Astrocyte of the hippocampus (primary cell): Measurements from ENCODE around the gene PLXDC2.

Experiments
- DNase-seq: peaks from one replicate; pipeline ENCODE4 v3.0.0; 2011; ENCODE audit warnings: low read depth, low spot score

Gene PLXDC2

GRCh38 chr10:19857876-19858275, 41.6 kb downstream of the PLXDC2 start:
- DNase-seq, result no peak

- no peak for DNase-seq
Measured at GRCh38 chr10:19860107-19860506, 43.9 kb downstream of the PLXDC2 start.

GRCh38 chr10:19862811-19863515, 46.7 kb downstream of the PLXDC2 start:
- no peak for DNase-seq

- no peak for DNase-seq
Measured at GRCh38 chr10:19865676-19866075, 49.4 kb downstream of the PLXDC2 start.

- no peak for DNase-seq
Measured at GRCh38 chr10:19869370-19869769, 53.1 kb downstream of the PLXDC2 start.

GRCh38 chr10:19872504-19873271, 56.5 kb downstream of the PLXDC2 start:
- DNase-seq, result no peak

- DNase-seq, result no peak
Measured at GRCh38 chr10:19874190-19874589, 58.0 kb downstream of the PLXDC2 start.

- DNase-seq, result peak; percentile 10
Measured at GRCh38 chr10:19874791-19875190, 58.6 kb downstream of the PLXDC2 start.

GRCh38 chr10:19876570-19876969, 60.3 kb downstream of the PLXDC2 start:
- no peak for DNase-seq

- no peak for DNase-seq
Measured at GRCh38 chr10:19877466-19878255, 61.4 kb downstream of the PLXDC2 start.

- DNase-seq, result no peak
Measured at GRCh38 chr10:19882621-19883020, 66.4 kb downstream of the PLXDC2 start.

- DNase-seq, result no peak
Measured at GRCh38 chr10:19888061-19888660, 71.9 kb downstream of the PLXDC2 start.

GRCh38 chr10:19889256-19889655, 73.0 kb downstream of the PLXDC2 start:
- peak; percentile 60 for DNase-seq

- no peak for DNase-seq
Measured at GRCh38 chr10:19891429-19891828, 75.2 kb downstream of the PLXDC2 start.

- no peak for DNase-seq
Measured at GRCh38 chr10:19892270-19892669, 76.0 kb downstream of the PLXDC2 start.

GRCh38 chr10:19892677-19893076, 76.4 kb downstream of the PLXDC2 start:
- no peak for DNase-seq

GRCh38 chr10:19895500-19895899, 79.3 kb downstream of the PLXDC2 start:
- no peak for DNase-seq

GRCh38 chr10:19902456-19902855, 86.2 kb downstream of the PLXDC2 start:
- DNase-seq, result no peak

- peak; percentile 86 for DNase-seq
Measured at GRCh38 chr10:19904202-19904661, 88.0 kb downstream of the PLXDC2 start.

- no peak for DNase-seq
Measured at GRCh38 chr10:19906108-19906791, 90.0 kb downstream of the PLXDC2 start.

- DNase-seq, result peak; percentile 51
Measured at GRCh38 chr10:19908991-19909696, 92.9 kb downstream of the PLXDC2 start.
